GM12864 (cell line): ENCODE data around the gene MASP1.
"Not testable (repeated sequence)": the region's sequence is repeated elsewhere in the genome, so short reads cannot be mapped to it uniquely, and the experiment has no call there.

ENCODE experiments used
- DNase-seq: peaks from one replicate; pipeline ENCODE4 v3.0.0-alpha.2; 2011; ENCODE audit warnings: low read depth
- H3K4me3 ChIP-seq: 2 replicates; pipeline ENCODE4 v1.5.1; 2011; ENCODE audit warnings: mild to moderate bottlenecking, low read depth, low read length, control low read depth
- TF ChIP-seq, protein P1 (sequence below): IDR thresholded peaks from 2 replicates; pipeline ENCODE4 v1.5.1; 2011; ENCODE audit warnings: low read depth, mild to moderate bottlenecking, moderate library complexity, low read length, control low read depth, inconsistent platforms; ENCODE audit errors: missing control alignments

The MASP1 gene

GRCh38 chr3:187251599-187251998 is 39.9 kb downstream of the MASP1 start:
- DNase-seq = no peak
- no peak overlapping the region for H3K4me3 ChIP-seq
- TF ChIP-seq, protein P1, sequence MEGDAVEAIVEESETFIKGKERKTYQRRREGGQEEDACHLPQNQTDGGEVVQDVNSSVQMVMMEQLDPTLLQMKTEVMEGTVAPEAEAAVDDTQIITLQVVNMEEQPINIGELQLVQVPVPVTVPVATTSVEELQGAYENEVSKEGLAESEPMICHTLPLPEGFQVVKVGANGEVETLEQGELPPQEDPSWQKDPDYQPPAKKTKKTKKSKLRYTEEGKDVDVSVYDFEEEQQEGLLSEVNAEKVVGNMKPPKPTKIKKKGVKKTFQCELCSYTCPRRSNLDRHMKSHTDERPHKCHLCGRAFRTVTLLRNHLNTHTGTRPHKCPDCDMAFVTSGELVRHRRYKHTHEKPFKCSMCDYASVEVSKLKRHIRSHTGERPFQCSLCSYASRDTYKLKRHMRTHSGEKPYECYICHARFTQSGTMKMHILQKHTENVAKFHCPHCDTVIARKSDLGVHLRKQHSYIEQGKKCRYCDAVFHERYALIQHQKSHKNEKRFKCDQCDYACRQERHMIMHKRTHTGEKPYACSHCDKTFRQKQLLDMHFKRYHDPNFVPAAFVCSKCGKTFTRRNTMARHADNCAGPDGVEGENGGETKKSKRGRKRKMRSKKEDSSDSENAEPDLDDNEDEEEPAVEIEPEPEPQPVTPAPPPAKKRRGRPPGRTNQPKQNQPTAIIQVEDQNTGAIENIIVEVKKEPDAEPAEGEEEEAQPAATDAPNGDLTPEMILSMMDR = no peak

DNA sequence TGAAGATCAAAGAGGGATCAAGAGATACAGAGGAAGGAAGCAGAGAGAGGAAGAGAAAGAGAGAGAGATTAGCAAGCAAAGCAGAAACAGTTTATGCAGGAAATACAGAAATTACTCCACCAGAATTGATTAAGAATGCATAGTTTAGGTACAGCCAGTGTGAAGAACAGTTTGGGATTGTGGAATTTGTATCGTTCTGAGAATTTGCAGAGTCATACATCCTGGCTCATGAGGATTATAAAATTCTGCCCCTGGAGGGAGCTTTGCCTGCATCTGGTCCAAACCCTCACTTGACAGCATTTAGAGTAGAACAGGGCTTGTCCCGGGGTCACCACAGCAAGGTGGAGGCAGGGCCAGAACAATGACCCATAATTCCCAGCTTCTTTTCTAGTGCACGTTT is 44.1 kb downstream of the MASP1 start:
- no peak overlapping the region for H3K4me3 ChIP-seq
- TF ChIP-seq, protein P1 = no peak
- DNase-seq = no peak

DNA sequence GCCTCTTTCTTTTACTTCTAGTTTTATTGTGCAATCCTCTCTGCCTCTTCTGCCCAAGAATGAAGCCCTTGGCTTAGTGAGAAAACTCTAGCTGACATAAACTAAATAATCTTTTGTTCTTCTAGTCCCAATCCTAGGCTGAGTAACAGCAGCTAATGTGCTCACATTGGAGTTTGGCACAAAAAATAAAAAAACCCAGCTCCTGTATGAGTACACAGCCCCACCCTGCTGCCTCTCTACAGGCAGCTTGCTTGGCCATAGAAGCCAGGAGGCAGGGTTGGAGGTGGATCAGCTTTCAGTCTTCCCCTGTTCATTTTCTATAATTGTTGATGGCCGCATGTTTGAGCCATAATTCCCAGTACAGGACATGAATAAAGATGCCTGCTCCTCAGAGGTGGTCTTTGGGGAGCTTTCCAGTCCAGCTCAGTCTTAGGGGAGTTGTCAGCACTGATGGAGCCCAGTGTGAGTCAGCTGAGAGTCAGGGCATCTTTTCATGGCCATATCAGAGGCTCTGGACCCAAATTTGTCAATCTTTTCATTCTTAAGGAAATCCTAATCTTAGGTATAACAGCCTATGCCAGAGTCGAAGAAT is 47.5 kb downstream of the MASP1 start:
- no peak for DNase-seq
- TF ChIP-seq, protein P1 = no peak
- H3K4me3 ChIP-seq = no peak overlapping the region

DNA sequence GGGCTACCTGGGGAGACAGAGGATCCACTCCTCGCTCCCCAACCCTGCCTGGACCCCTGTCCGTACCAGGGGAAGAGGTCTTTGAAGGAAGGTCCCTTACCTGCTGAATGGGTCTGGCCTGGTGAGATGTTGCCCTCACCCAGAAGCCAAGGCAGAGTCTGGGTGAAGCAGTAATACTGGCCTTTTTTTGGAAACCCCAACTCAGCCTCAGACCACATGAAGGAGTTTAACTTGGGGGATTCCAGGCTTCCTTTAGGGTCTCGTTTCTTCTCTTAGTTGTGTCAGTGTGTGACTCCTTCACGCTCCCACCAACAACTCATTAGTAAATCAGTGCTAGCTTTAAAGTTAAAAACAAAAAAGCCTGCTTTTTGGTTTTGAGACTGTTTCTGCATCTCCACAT is 48.6 kb downstream of the MASP1 start:
- TF ChIP-seq, protein P1 = no peak
- DNase-seq = no peak
- no peak overlapping the region for H3K4me3 ChIP-seq

- TF ChIP-seq, protein P1 = no peak
- DNase-seq = no peak
- no peak overlapping the region for H3K4me3 ChIP-seq
These were observed 49.1 kb downstream of the MASP1 start for GRCh38 chr3:187242435-187242834.

GRCh38 chr3:187238835-187239234 is 52.7 kb downstream of the MASP1 start:
- not testable (repeated sequence) for H3K4me3 ChIP-seq, DNase-seq

GRCh38 chr3:187238239-187238638 is 53.3 kb downstream of the MASP1 start:
- TF ChIP-seq, protein P1 = no peak
- no peak for DNase-seq
- H3K4me3 ChIP-seq = no peak overlapping the region
